ENCODE data around the gene THSD1. TPM values are rescaled to one million over a fixed set of nuclear protein-coding genes. Genes with fewer than 3 reads are reported as not detected.

The THSD1 gene
- polyA plus RNA-seq, 1 of the 3 experiments (the other 2 are of a cell fraction), result 8.9 TPM

DNA sequence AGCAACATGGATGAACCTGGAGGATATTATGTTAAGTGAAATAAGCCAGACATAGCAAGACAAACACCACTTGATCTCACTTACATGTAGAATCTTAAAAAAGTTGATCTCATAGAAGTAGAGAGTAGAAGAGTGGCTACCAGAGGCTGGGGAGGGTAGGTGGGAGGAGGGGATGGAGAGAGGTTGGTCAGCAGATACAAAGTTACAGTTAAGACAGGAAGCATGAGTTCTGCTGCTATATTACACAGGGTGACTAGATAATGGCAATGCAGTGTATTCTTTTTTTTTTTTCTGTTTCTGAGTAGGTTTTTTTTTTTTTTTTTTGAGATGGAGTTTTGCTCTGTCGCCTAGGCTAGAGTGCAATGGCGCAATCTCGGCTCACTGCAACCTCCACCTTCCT lies 15.2 kb upstream of the THSD1 start (continued):
- TF ChIP-seq TEAD4 (IDR thresholded peaks at IDR 0.05; ENCODE audit: borderline replicate concordance, insufficient read depth) (no peak), SMC3 (IDR thresholded peaks at IDR 0.05; ENCODE audit: low read depth, low read length) (no peak), FOXJ3 (CRISPR knock-in tag; IDR thresholded peaks at IDR 0.05) (no peak), GABPA (IDR thresholded peaks at IDR 0.05; ENCODE audit: low read depth) (no peak), RFX5 (IDR thresholded peaks at IDR 0.05; ENCODE audit: low read length) (no peak), POLR2AphosphoS5 (IDR thresholded peaks at IDR 0.05; ENCODE audit: low read depth, low read length) (no peak), TAF1 (IDR thresholded peaks at IDR 0.05; ENCODE audit: borderline replicate concordance, low read depth, low read length) (no peak)
- TF ChIP-seq, protein P1, sequence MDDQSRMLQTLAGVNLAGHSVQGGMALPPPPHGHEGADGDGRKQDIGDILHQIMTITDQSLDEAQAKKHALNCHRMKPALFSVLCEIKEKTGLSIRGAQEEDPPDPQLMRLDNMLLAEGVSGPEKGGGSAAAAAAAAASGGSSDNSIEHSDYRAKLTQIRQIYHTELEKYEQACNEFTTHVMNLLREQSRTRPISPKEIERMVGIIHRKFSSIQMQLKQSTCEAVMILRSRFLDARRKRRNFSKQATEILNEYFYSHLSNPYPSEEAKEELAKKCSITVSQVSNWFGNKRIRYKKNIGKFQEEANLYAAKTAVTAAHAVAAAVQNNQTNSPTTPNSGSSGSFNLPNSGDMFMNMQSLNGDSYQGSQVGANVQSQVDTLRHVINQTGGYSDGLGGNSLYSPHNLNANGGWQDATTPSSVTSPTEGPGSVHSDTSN (IDR thresholded peaks at IDR 0.05), result no peak
- TF ChIP-seq, protein P2, sequence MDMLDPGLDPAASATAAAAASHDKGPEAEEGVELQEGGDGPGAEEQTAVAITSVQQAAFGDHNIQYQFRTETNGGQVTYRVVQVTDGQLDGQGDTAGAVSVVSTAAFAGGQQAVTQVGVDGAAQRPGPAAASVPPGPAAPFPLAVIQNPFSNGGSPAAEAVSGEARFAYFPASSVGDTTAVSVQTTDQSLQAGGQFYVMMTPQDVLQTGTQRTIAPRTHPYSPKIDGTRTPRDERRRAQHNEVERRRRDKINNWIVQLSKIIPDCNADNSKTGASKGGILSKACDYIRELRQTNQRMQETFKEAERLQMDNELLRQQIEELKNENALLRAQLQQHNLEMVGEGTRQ (IDR thresholded peaks at IDR 0.05; ENCODE audit: borderline replicate concordance, low read depth, low read length), result no peak

DNA sequence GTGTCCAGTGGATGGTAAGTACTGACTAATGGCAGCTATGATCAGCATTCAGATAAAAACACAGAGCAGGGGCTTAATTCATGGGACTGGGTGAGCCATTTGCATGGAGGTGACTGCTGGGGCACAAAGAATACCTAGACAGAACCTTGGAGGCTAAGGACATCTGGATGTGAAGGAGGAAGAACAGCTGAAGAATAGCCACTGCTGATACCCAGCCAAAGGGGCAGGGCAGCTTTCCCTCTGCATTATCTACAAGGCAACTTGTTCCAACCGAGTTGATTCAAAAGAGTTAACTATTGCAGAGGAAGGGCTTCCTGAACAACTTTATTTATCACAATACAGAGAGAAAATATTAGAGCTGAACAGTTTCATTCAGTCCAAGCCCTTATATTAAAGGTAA lies 13.1 kb upstream of the THSD1 start:
- H3K9me2 ChIP-seq, result no peaks in the 10 kb centered on the region
- peaks cover 37% of the 10 kb centered on the region for H3F3A ChIP-seq (replicated peaks; ENCODE audit: insufficient read depth)
- TF ChIP-seq, protein P3, sequence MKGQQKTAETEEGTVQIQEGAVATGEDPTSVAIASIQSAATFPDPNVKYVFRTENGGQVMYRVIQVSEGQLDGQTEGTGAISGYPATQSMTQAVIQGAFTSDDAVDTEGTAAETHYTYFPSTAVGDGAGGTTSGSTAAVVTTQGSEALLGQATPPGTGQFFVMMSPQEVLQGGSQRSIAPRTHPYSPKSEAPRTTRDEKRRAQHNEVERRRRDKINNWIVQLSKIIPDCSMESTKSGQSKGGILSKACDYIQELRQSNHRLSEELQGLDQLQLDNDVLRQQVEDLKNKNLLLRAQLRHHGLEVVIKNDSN (IDR thresholded peaks at IDR 0.05; ENCODE audit: borderline replicate concordance, low read depth), result no peak
- TF ChIP-seq YY1 (IDR thresholded peaks at IDR 0.05; ENCODE audit: low read depth) (no peak), NFIC (IDR thresholded peaks at IDR 0.05; ENCODE audit: borderline replicate concordance) (no peak), FOXJ3 (CRISPR knock-in tag; IDR thresholded peaks at IDR 0.05) (no peak), GATA2 (CRISPR knock-in tag; IDR thresholded peaks at IDR 0.05) (no peak), MEF2A (IDR thresholded peaks at IDR 0.05; ENCODE audit: borderline replicate concordance, low read depth) (no peak), RXRA (IDR thresholded peaks at IDR 0.05; ENCODE audit: borderline replicate concordance, low read depth) (no peak), SIN3A (IDR thresholded peaks at IDR 0.05; ENCODE audit: borderline replicate concordance, low read depth, low read length) (no peak), MXI1 (IDR thresholded peaks at IDR 0.05; ENCODE audit: low read depth, low read length) (no peak), FOSL2 (IDR thresholded peaks at IDR 0.05; ENCODE audit: borderline replicate concordance, low read depth) (no peak)
- TF ChIP-seq, protein P4, sequence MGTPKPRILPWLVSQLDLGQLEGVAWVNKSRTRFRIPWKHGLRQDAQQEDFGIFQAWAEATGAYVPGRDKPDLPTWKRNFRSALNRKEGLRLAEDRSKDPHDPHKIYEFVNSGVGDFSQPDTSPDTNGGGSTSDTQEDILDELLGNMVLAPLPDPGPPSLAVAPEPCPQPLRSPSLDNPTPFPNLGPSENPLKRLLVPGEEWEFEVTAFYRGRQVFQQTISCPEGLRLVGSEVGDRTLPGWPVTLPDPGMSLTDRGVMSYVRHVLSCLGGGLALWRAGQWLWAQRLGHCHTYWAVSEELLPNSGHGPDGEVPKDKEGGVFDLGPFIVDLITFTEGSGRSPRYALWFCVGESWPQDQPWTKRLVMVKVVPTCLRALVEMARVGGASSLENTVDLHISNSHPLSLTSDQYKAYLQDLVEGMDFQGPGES (IDR thresholded peaks at IDR 0.05; ENCODE audit: low read depth, low read length), result no peak
- TF ChIP-seq, protein P5, sequence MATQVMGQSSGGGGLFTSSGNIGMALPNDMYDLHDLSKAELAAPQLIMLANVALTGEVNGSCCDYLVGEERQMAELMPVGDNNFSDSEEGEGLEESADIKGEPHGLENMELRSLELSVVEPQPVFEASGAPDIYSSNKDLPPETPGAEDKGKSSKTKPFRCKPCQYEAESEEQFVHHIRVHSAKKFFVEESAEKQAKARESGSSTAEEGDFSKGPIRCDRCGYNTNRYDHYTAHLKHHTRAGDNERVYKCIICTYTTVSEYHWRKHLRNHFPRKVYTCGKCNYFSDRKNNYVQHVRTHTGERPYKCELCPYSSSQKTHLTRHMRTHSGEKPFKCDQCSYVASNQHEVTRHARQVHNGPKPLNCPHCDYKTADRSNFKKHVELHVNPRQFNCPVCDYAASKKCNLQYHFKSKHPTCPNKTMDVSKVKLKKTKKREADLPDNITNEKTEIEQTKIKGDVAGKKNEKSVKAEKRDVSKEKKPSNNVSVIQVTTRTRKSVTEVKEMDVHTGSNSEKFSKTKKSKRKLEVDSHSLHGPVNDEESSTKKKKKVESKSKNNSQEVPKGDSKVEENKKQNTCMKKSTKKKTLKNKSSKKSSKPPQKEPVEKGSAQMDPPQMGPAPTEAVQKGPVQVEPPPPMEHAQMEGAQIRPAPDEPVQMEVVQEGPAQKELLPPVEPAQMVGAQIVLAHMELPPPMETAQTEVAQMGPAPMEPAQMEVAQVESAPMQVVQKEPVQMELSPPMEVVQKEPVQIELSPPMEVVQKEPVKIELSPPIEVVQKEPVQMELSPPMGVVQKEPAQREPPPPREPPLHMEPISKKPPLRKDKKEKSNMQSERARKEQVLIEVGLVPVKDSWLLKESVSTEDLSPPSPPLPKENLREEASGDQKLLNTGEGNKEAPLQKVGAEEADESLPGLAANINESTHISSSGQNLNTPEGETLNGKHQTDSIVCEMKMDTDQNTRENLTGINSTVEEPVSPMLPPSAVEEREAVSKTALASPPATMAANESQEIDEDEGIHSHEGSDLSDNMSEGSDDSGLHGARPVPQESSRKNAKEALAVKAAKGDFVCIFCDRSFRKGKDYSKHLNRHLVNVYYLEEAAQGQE (IDR thresholded peaks at IDR 0.05; ENCODE audit: low read depth, low read length), result no peak
- WGBS (ENCODE audit: low lambda C conversion rate), result 92% methylated on average over 1 of the region's 1 CpG
- H3K79me2 ChIP-seq (ENCODE audit: insufficient read depth), result no peaks in the 10 kb centered on the region
- peaks cover 55 to 56% of the 10 kb centered on the region in 2 experiments for H3K36me3 ChIP-seq (replicated peaks in 1 of 2; ENCODE audit: control insufficient read depth in 1 of 2, insufficient read depth in 2 of 2, low read length in 1 of 2)
- no peak overlapping the region for H3K4me3 ChIP-seq (ENCODE audit: low read depth in 2 of 2, low read length in 1 of 2)
- H3K4me1 ChIP-seq (ENCODE audit: control insufficient read depth in 1 of 2, insufficient read depth in 2 of 2, low read depth in 1 of 2, low read length in 1 of 2), result peaks cover 0 to 16% of the 10 kb centered on the region in 2 experiments; a peak in 3 of 4 replicates
- no peaks in the 10 kb centered on the region for H3K27me3 ChIP-seq (ENCODE audit: insufficient read depth)
- H3K9ac ChIP-seq, result no peak overlapping the region
- H3K9me3 ChIP-seq, result no peaks in the 10 kb centered on the region
- CTCF ChIA-PET, result interaction anchor here (0.6 to 0.8 kb wide), 2 partner anchors 31 to 32 kb away, joined by 3 to 4 read pairs; no protein-coding TSS in a partner anchor
- no peak for DNase-seq
- H4K20me1 ChIP-seq (ENCODE audit: insufficient read depth), result no peaks in the 10 kb centered on the region
- H3K4me2 ChIP-seq, result no peak overlapping the region
- H3K27ac ChIP-seq (ENCODE audit: low read depth in 2 of 2, low read length in 1 of 2), result no peak overlapping the region
- POLR2A ChIA-PET, result no interaction called here
- no peak overlapping the region for H2AFZ ChIP-seq (ENCODE audit: low read depth)

Measured in SK-N-SH (cell line).